ENCODE data around the gene TCF15.
"Not testable (repeated sequence)": the region's sequence is repeated elsewhere in the genome, so short reads cannot be mapped to it uniquely, and the experiment has no call there.

Gene TCF15

GRCh38 chr20:642013-642397 is 31.9 kb upstream of the TCF15 start:
- DNase-seq, result not testable (repeated sequence)

GRCh38 chr20:641516-641875 is 31.4 kb upstream of the TCF15 start:
- no peak for DNase-seq

GRCh38 chr20:640674-641515 is 30.8 kb upstream of the TCF15 start:
- DNase-seq, result no peak

- no peak for DNase-seq
These were observed 28.5 kb upstream of the TCF15 start for GRCh38 chr20:638579-638978.

GRCh38 chr20:637559-637958 is 27.4 kb upstream of the TCF15 start:
- DNase-seq, result no peak

- no peak for DNase-seq
These were observed 25.8 kb upstream of the TCF15 start for GRCh38 chr20:635893-636338.

GRCh38 chr20:635028-635892 is 25.2 kb upstream of the TCF15 start:
- DNase-seq, result no peak

- DNase-seq, result no peak
These were observed 24.2 kb upstream of the TCF15 start for GRCh38 chr20:634148-634925.

GRCh38 chr20:631101-631500 is 21.0 kb upstream of the TCF15 start:
- no peak for DNase-seq

GRCh38 chr20:626579-626978 is 16.5 kb upstream of the TCF15 start:
- DNase-seq, result no peak

- DNase-seq, result no peak
These were observed 15.3 kb upstream of the TCF15 start for GRCh38 chr20:625360-625932.

GRCh38 chr20:623704-624103 is 13.6 kb upstream of the TCF15 start:
- no peak for DNase-seq

- DNase-seq, result no peak
These were observed 12.9 kb upstream of the TCF15 start for GRCh38 chr20:623021-623420.

- DNase-seq, result no peak
These were observed 12.1 kb upstream of the TCF15 start for GRCh38 chr20:622161-622560.

GRCh38 chr20:621125-621756 is 11.1 kb upstream of the TCF15 start:
- no peak for DNase-seq

- no peak for DNase-seq
These were observed 10.1 kb upstream of the TCF15 start for GRCh38 chr20:620246-620645.

GRCh38 chr20:618980-619379 is 8.9 kb upstream of the TCF15 start:
- DNase-seq, result no peak

- DNase-seq, result no peak
These were observed 8.0 kb upstream of the TCF15 start for GRCh38 chr20:617934-618690.

GRCh38 chr20:615514-615913 is 5.4 kb upstream of the TCF15 start:
- DNase-seq, result no peak

GRCh38 chr20:611843-612185 is 1.7 kb upstream of the TCF15 start:
- DNase-seq, result no peak

GRCh38 chr20:611047-611842 is 1.1 kb upstream of the TCF15 start:
- DNase-seq, result no peak

Data from CD4-positive, alpha-beta T cell treated with Interleukin-10 for 1 hour (primary cell).